ENCODE data around the gene CD14.
"Not testable (repeated sequence)": the region's sequence is repeated elsewhere in the genome, so short reads cannot be mapped to it uniquely, and the experiment has no call there.

The CD14 gene

DNA sequence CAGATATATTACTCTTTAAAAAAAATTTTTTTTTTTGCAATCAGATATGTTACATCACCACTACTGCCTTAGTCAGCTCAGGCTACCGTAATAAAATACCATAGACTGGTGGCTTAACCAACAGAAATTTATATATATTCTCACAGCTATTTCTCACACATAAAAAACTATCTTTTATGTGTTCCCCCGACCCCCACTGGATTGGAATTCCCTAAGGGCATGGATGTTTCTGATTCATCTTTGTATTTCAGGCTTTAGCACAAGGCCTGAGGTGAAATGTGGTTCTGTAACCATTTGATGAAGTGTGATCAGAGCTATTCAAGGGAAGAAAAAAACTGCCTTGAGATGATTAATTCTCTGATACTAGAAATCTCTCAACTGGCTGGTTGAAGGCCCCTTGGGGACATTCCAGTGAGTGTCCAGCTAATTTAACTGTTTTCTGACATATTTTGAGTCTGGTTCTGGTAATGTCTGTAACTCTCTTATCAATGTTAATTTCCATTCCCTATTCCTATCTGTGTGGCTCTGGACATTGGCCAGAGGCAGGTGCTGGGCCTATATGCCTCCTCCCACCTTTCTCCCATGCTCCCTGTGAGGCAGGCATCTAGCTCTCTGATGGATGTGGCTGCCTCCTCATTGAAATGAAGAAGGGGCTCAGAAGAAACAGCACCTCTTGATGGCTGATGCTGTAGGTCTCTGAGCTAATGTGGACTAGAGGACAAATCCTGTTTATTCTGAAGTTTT, 2.5 kb downstream of the CD14 start:
- Histone ChIP-seq H3K4me3 (no peak overlapping the region), H3K9ac (ENCODE audit: insufficient read length) (peak overlapping the region; percentile 45), H3K27ac (peak overlapping the region; percentile 36; the same call in 1 of the 2 replicates), H3K36me3 (ENCODE audit: insufficient read depth, low read length) (no peaks in the 10 kb centered on the region), H3K9me3 (ENCODE audit: low read depth, low read length) (no peaks in the 10 kb centered on the region; the same call in 1 of the 2 replicates)
- no peak for TF ChIP-seq FOXP2 (optimal IDR thresholded peaks at IDR 0.05; ENCODE audit: control extremely low read depth, extremely low read length, insufficient read depth)
- no peak for TF ChIP-seq POLR2AphosphoS5 (IDR thresholded peaks at IDR 0.05; ENCODE audit: borderline replicate concordance, low read depth, low read length)
- TF ChIP-seq EZH2 (IDR thresholded peaks at IDR 0.05), result no peak
- DNase-seq (ENCODE audit: low read depth, low spot score), result no peak

DNA sequence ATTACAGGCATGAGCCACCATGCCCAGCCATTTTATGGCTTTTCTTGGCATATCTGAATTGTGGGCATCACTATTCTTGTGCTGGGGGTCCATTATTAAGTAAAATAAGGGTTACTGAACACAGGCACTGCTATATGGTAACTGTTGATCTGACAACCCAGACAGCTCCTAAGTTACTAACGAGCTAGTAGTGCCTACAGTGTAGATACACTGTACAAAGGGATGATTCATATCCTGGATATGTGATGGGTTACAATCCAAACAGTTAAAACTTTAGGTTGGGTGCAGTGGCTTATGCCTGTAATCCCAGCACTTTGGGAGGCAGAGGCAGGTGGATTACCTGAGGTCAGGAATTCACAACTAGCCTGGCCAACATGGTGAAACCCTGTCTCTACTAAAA, 4.3 kb downstream of the CD14 start:
- TF ChIP-seq POLR2AphosphoS5 (IDR thresholded peaks at IDR 0.05; ENCODE audit: borderline replicate concordance, low read depth, low read length) (no peak), FOXP2 (optimal IDR thresholded peaks at IDR 0.05; ENCODE audit: control extremely low read depth, extremely low read length, insufficient read depth) (no peak), EZH2 (IDR thresholded peaks at IDR 0.05) (no peak)
- Histone ChIP-seq H3K9ac (ENCODE audit: insufficient read length) (no peak overlapping the region), H3K4me3 (no peak overlapping the region), H3K27ac (no peak overlapping the region), H3K9me3 (ENCODE audit: low read depth, low read length) (no peaks in the 10 kb centered on the region; the same call in 1 of the 2 replicates), H3K36me3 (ENCODE audit: insufficient read depth, low read length) (no peaks in the 10 kb centered on the region)
- no peak for DNase-seq (ENCODE audit: low read depth, low spot score)

DNA sequence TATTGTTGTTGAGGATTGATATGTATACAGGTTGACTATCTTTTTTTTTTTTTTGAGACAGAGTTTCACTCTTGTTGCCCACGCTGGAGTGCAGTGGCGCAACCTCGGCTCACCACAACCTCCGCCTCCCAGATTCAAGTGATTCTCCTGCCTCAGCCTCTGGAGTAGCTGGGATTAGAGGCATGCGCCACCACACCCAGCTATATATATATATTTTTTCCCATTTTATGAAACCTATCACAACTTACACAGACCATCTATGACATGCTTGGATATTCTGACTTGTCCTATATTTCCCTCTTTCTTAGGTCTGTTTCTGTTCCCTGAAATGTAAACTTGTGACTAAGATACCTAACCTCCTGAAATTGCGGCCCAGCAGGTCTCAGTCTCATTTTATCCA, 5.0 kb downstream of the CD14 start:
- DNase-seq (ENCODE audit: low read depth, low spot score), result no peak
- no peak overlapping the region for H3K4me3 ChIP-seq
- no peak overlapping the region for H3K9ac ChIP-seq (ENCODE audit: insufficient read length)
- H3K9me3 ChIP-seq (ENCODE audit: low read depth, low read length), result no peaks in the 10 kb centered on the region; the same call in 1 of the 2 replicates
- no peak for TF ChIP-seq EZH2 (IDR thresholded peaks at IDR 0.05)
- TF ChIP-seq FOXP2 (optimal IDR thresholded peaks at IDR 0.05; ENCODE audit: control extremely low read depth, extremely low read length, insufficient read depth), result no peak
- TF ChIP-seq POLR2AphosphoS5 (IDR thresholded peaks at IDR 0.05; ENCODE audit: borderline replicate concordance, low read depth, low read length), result no peak
- H3K27ac ChIP-seq, result no peak overlapping the region
- H3K36me3 ChIP-seq (ENCODE audit: insufficient read depth, low read length), result no peaks in the 10 kb centered on the region

DNA sequence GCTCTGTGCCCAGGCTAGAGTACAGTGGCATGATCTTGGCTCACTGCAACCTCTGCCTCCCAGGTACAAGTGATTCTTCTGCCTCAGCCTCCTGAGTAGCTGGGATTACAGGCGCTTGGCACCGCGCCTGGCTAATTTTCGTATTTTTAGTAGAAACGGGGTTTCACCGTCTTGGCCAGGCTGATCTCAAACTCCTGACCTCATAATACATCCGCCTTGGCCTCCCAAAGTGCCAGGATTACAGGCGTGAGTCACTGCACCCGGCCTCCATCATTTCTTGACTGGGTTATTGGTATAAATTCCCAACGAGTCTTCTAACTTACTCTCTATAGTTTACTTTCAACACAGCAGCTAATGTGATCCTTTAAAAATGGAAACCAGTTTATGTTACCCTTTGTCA, 8.1 kb downstream of the CD14 start:
- H3K9me3 ChIP-seq (ENCODE audit: low read depth, low read length); H3K4me3 ChIP-seq; H3K9ac ChIP-seq (ENCODE audit: insufficient read length); H3K36me3 ChIP-seq (ENCODE audit: insufficient read depth, low read length); DNase-seq (ENCODE audit: low read depth, low spot score); H3K27ac ChIP-seq: not testable (repeated sequence)

DNA sequence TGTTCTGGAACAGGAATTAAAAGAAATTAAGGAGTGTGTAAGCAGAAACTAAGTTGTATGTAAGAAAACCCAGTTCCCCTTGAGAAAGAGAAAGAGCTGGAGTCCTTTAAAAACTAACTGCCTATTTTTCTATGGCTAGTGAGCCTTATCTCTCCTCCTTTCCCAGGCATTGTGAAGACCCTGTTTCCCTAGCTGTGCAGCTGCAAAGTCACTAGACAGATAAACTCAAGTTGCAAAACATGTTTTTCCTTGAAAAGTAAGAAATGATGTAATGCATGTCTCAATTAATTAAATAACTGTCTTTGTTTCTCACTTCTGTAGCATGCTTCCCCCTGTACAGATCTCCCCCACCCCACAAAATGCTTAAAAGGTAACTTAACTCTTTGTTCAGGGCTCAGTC, 9.9 kb downstream of the CD14 start:
- not testable (repeated sequence) for DNase-seq (ENCODE audit: low read depth, low spot score); H3K27ac ChIP-seq; H3K9me3 ChIP-seq (ENCODE audit: low read depth, low read length); H3K36me3 ChIP-seq (ENCODE audit: insufficient read depth, low read length); H3K4me3 ChIP-seq; H3K9ac ChIP-seq (ENCODE audit: insufficient read length)

DNA sequence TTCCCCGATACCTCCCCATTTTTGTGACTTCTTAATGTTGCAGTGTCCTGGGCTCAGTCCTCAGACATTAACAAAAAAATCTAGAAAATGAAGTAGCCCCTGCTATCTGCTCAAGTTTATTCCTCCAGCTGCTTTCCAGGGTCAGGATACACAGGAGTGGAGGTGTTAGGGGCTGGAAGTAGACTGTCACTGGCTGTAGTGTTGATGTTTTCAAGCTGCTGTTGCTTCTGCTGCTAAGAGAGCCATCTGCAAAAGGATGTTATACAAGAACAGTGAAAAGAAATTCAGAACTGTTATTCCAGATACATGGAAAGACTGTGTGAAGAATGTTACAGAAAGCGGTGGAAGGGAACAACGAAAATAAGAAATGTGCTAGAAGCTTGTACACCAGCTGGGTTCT, 10.7 kb downstream of the CD14 start:
- Histone ChIP-seq H3K9me3 (ENCODE audit: low read depth, low read length) (no peaks in the 10 kb centered on the region; the same call in 1 of the 2 replicates), H3K27ac (no peak overlapping the region), H3K36me3 (ENCODE audit: insufficient read depth, low read length) (no peaks in the 10 kb centered on the region), H3K9ac (ENCODE audit: insufficient read length) (no peak overlapping the region), H3K4me3 (no peak overlapping the region)
- no peak for DNase-seq (ENCODE audit: low read depth, low spot score)
- TF ChIP-seq POLR2AphosphoS5 (IDR thresholded peaks at IDR 0.05; ENCODE audit: borderline replicate concordance, low read depth, low read length) (no peak), EZH2 (IDR thresholded peaks at IDR 0.05) (no peak)

DNA sequence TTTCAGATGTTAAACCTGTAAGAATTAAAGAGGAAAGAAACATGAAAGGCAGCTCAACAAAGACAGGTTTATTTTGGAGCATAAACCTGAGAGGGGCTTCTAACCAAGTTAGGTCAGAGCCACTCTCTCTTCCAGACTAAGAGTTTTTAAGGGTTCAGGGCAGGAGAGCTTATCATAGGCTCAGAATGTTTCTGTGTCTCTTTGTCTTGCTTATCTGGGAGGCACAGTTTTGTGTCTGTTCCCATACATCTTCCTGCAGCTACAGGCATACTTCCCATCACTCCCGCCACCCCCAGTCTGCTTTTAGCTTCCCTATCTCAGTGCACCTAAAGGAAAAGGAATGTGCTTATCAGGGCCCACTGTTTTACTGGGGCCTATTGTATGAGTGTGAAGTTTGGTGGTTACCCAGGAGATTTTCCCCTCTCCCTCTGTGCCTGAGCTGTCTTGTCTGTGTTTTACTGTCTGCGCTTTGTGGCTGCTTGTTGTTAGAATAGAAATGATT, 21.9 kb downstream of the CD14 start:
- Histone ChIP-seq H3K27ac (no peak overlapping the region), H3K9me3 (ENCODE audit: low read depth, low read length) (no peaks in the 10 kb centered on the region), H3K36me3 (ENCODE audit: insufficient read depth, low read length) (no peaks in the 10 kb centered on the region), H3K4me3 (no peak overlapping the region), H3K9ac (ENCODE audit: insufficient read length) (no peak overlapping the region)
- DNase-seq (ENCODE audit: low read depth, low spot score), result no peak
- no peak for TF ChIP-seq POLR2AphosphoS5 (IDR thresholded peaks at IDR 0.05; ENCODE audit: borderline replicate concordance, low read depth, low read length)

DNA sequence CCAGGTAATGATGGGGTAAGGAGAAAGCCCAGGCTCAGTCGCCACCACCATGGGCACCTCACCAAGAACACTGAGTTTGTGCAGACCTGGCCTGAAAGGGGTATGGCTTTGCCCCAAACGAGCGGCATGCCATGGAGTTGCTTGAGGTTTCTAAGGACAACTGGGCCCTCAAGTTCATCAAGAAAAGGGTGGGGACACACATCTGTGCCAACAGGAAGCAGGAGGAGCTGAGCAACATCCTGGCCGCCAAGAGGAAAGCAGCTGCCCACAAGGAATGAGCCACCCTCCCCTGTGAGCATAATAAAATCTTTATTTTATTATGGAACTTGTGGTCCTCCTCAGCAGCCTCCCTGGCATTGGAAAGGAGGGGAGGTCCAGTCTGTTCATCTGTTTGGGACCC, 23.8 kb downstream of the CD14 start:
- Histone ChIP-seq H3K36me3 (ENCODE audit: insufficient read depth, low read length) (no peaks in the 10 kb centered on the region), H3K9me3 (ENCODE audit: low read depth, low read length) (no peaks in the 10 kb centered on the region), H3K27ac (no peak overlapping the region), H3K4me3 (no peak overlapping the region), H3K9ac (ENCODE audit: insufficient read length) (no peak overlapping the region)
- no peak for DNase-seq (ENCODE audit: low read depth, low spot score)
- TF ChIP-seq EZH2 (IDR thresholded peaks at IDR 0.05) (no peak), POLR2AphosphoS5 (IDR thresholded peaks at IDR 0.05; ENCODE audit: borderline replicate concordance, low read depth, low read length) (no peak), FOXP2 (optimal IDR thresholded peaks at IDR 0.05; ENCODE audit: control extremely low read depth, extremely low read length, insufficient read depth) (no peak)

DNA sequence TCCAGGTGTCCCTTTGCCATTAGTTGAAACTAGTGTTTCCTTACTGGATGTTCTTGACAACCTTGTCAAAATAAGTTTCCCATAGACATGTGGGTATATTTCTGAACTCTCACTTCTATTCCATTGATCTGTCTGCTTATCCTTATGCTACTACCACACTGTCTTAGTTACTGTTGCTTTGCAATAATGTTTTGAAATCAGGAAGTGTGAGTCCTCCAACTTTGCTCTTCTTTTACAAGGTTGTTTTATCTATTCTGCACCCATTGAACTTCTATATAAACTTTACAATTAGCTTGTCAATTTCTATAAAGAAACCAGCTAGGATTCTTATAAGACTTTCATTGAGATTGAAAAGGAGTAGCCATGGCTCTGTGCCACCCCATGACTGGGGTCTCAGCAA, 24.3 kb downstream of the CD14 start:
- Histone ChIP-seq H3K27ac (no peak overlapping the region), H3K9me3 (ENCODE audit: low read depth, low read length) (no peaks in the 10 kb centered on the region), H3K4me3 (no peak overlapping the region), H3K9ac (ENCODE audit: insufficient read length) (no peak overlapping the region), H3K36me3 (ENCODE audit: insufficient read depth, low read length) (no peaks in the 10 kb centered on the region)
- no peak for DNase-seq (ENCODE audit: low read depth, low spot score)
- no peak for TF ChIP-seq POLR2AphosphoS5 (IDR thresholded peaks at IDR 0.05; ENCODE audit: borderline replicate concordance, low read depth, low read length)
- no peak for TF ChIP-seq EZH2 (IDR thresholded peaks at IDR 0.05)
- TF ChIP-seq FOXP2 (optimal IDR thresholded peaks at IDR 0.05; ENCODE audit: control extremely low read depth, extremely low read length, insufficient read depth), result no peak

Data from SK-N-MC (cell line).